Lower leg skin (tissue), 4 donors: Measurements from ENCODE around the gene ALDH1A2. TPM values are rescaled to one million over a fixed set of nuclear protein-coding genes. Genes with fewer than 3 reads are reported as not detected.
A peak's percentile ranks its signal among the peaks of the same experiment; 100 is the strongest.

Experiments used
- DNase-seq, 2 donors: peaks; one replicate each; pipeline ENCODE4 v3.0.0-alpha.2; 2019; ENCODE audit warnings: low spot score in 2 of 2
- H3K4me3 ChIP-seq: fragments of 200-600 bp; sonication (generic); 2 replicates; pipeline ENCODE4 v1.5.1; 2017; ENCODE audit warnings: mild to moderate bottlenecking, low read depth; ENCODE audit not compliant: poor library complexity, severe bottlenecking
- CTCF ChIP-seq, 3 donors: fragments of 450-650 bp; IDR thresholded peaks; one replicate each; pipeline ENCODE4 v1.5.1; 2016; ENCODE audit warnings: antibody characterized with exemption in 3 of 3, mild to moderate bottlenecking in 3 of 3, moderate library complexity in 2 of 3
- POLR2A ChIP-seq, 2 donors: fragments of 450-650 bp; IDR thresholded peaks; one replicate each; pipeline ENCODE4 v1.6.1; 2016 to 2017; ENCODE audit warnings: antibody characterized with exemption in 2 of 2, mild to moderate bottlenecking in 1 of 2, moderate library complexity in 1 of 2
- WGBS, 2 donors: methylation state at CpG; one replicate each; pipeline ENCODE4 v1.1.5; 2018; 5-methylcytosine and 5-hydroxymethylcytosine counted together
- intact Hi-C: fragments of 100-400 bp; cut with DNase I; formaldehyde crosslinking; loops from one replicate; pipeline ENCODE4 v1.15.0; 2023; ENCODE audit warnings: low total_unique reads
- total RNA-seq, 4 donors: library from RNA; depleted of rRNA; stranded (reverse); fragments of >200 nt; gene quantifications; one replicate each; pipeline ENCODE4 v1.1.0, GENCODE V29; 2016

Gene ALDH1A2
- total RNA-seq, 4 donors from 2014 or later, result 1.2 to 6.0 (median 2.3) TPM

GRCh38 chr15:57921371-57921770 lies 144.1 kb downstream of the ALDH1A2 start:
- no peak overlapping the region for H3K4me3 ChIP-seq
- intact Hi-C loops, result no loop called here
- WGBS, 2 donors, result 67 to 73% methylated on average over 2 of the region's 2 CpGs
- DNase-seq, result peak in 1 of 2 donors; percentile 50
- no peak for TF ChIP-seq POLR2A (IDR thresholded peaks at IDR 0.05)
- no peak for TF ChIP-seq CTCF (IDR thresholded peaks at IDR 0.05)

GRCh38 chr15:57920911-57921310 lies 144.6 kb downstream of the ALDH1A2 start:
- 71% methylated on average over 5 of the region's 5 CpGs for WGBS, 2 donors
- H3K4me3 ChIP-seq, result no peak overlapping the region
- TF ChIP-seq POLR2A (IDR thresholded peaks at IDR 0.05) (no peak), CTCF (IDR thresholded peaks at IDR 0.05) (no peak)
- DNase-seq, result no peak
- intact Hi-C loops, result no loop called here

GRCh38 chr15:57919754-57920153 lies 145.8 kb downstream of the ALDH1A2 start:
- intact Hi-C loops, result no loop called here
- WGBS, 2 donors, result 90% methylated on average over 2 of the region's 2 CpGs
- TF ChIP-seq CTCF (IDR thresholded peaks at IDR 0.05) (no peak), POLR2A (IDR thresholded peaks at IDR 0.05) (no peak)
- no peak for DNase-seq
- H3K4me3 ChIP-seq, result no peak overlapping the region

GRCh38 chr15:57917998-57918397 lies 147.5 kb downstream of the ALDH1A2 start:
- TF ChIP-seq POLR2A (IDR thresholded peaks at IDR 0.05), result no peak
- H3K4me3 ChIP-seq, result no peak overlapping the region
- no peak for DNase-seq
- WGBS, 2 donors, result 73 to 84% methylated on average over 8 of the region's 8 CpGs
- intact Hi-C loops, result no loop called here

GRCh38 chr15:57916695-57917094 lies 148.8 kb downstream of the ALDH1A2 start:
- no peak overlapping the region for H3K4me3 ChIP-seq
- TF ChIP-seq CTCF (IDR thresholded peaks at IDR 0.05) (no peak), POLR2A (IDR thresholded peaks at IDR 0.05) (no peak)
- WGBS, 2 donors, result 72 to 76% methylated on average over 8 of the region's 8 CpGs
- no peak for DNase-seq
- intact Hi-C loops, result no loop called here

- no peak overlapping the region for H3K4me3 ChIP-seq
- 85 to 94% methylated on average over 13 to 15 of the region's 15 CpGs for WGBS, 2 donors
- no peak for TF ChIP-seq POLR2A (IDR thresholded peaks at IDR 0.05)
- TF ChIP-seq CTCF (IDR thresholded peaks at IDR 0.05), result no peak
- intact Hi-C loops, result no loop called here
- DNase-seq, result no peak
These were observed 149.5 kb downstream of the ALDH1A2 start for GRCh38 chr15:57915827-57916531.
